Right cardiac atrium (tissue), 5 donors: ENCODE results near the gene WDTC1. TPM values are rescaled to one million over a fixed set of nuclear protein-coding genes. Genes with fewer than 3 reads are reported as not detected.

Experiments
- ATAC-seq, 2 donors: fragments of 200-7000 bp; cut with Tn5 transposase; one replicate each; pipeline versions ENCODE4 v1.8.0 to v1.9.1; 2020; ENCODE audit warnings: moderate library complexity in 2 of 2, mild to moderate bottlenecking in 1 of 2
- DNase-seq, 3 donors: peaks; one replicate each; pipeline ENCODE4 v3.0.0-alpha.2; 2020
- H3K27ac ChIP-seq: one replicate; pipeline ENCODE4 v1.5.1; 2013; ENCODE audit warnings: mild to moderate bottlenecking, low read length, control low read depth, moderate library complexity
- H3K27me3 ChIP-seq: one replicate; pipeline ENCODE4 v1.6.1; 2013; ENCODE audit not compliant: control insufficient read depth, insufficient read depth
- H3K4me1 ChIP-seq: one replicate; pipeline ENCODE4 v1.6.1; 2013; ENCODE audit warnings: low read length; ENCODE audit not compliant: control insufficient read depth, insufficient read depth
- H3K4me3 ChIP-seq: one replicate; pipeline ENCODE4 v1.5.1; 2013; ENCODE audit warnings: low read length, control low read depth
- H3K9me3 ChIP-seq: one replicate; pipeline ENCODE4 v1.6.1; 2013; ENCODE audit warnings: low read length; ENCODE audit not compliant: control insufficient read depth
- WGBS: extraction: QIAGEN DNeasy Blood & Tissue Kit; methylation state at CpG from one replicate; pipeline ENCODE4 v1.1.7; 2013; 5-methylcytosine and 5-hydroxymethylcytosine counted together
- intact Hi-C, 4 donors: fragments of 100-400 bp; cut with DNase I; formaldehyde crosslinking; loops; one replicate each; pipeline versions ENCODE4 v1.11.0 to v1.14.0; 2022 to 2023
- polyA plus RNA-seq: library from polyadenylated mRNA; stranded (reverse); fragments of 200-250 nt; gene quantifications from one replicate; pipeline ENCODE4 v1.2.3, GENCODE V29; 2013
- total RNA-seq, 4 donors: library from RNA; stranded (reverse); fragmentation: NEBNext Ultra II Directional; extraction: Animal tissue kit (Norgen Biotek cat#: 25700); gene quantifications; one replicate each; pipeline ENCODE4 v1.2.1, GENCODE V29; 2021
- donor health status: healthy with polysubstance abuse.
- donor health status: DM: no; HTN: yes; CAD: no.
- donor health status: DM: no; HTN: no; CAD: no.
- donor health status: DM: no; HTN: yes; CAD: no; lungs with severe emphysema.
- donor health status: DM: yes; HTN: yes; CAD: no.

The WDTC1 gene
- total and polyA plus RNA-seq, 5 donors, result 53.0 to 75.2 (median 70.9) TPM

DNA sequence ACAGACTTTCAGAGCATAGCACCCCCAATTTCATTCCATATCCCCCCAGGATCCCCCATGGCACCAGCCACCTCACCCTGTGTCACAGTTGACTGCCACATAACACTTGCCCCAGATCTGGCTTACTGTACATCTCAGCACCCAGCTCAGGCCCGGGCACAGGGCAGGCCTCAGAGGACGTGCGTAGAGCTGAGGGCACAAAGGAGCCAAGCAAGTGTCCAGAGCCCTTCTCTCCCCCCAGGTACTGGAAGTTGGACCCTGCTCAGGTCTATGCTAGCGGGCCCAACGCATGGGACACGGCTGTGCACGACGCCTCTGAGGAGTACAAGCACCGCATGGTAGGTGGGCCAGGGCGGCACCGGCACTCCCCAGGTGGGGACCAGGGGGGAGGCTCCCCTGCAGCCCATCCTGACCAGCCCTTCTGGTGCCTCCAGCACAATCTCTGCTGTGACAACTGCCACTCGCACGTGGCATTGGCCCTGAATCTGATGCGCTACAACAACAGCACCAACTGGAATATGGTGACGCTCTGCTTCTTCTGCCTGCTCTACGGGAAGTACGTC lies 99.4 kb downstream of the WDTC1 start:
- intact Hi-C loops, result no loop called here
- Histone ChIP-seq H3K27me3 (no peaks in the 10 kb centered on the region), H3K4me3 (no peak overlapping the region), H3K4me1 (peaks cover 2% of the 10 kb centered on the region), H3K27ac (no peak overlapping the region), H3K9me3 (no peaks in the 10 kb centered on the region)
- DNase-seq (peak in 2 of 3 donors; percentile 50 to 54), ATAC-seq (no peak)
- 95% methylated on average over 17 of the region's 17 CpGs for WGBS

DNA sequence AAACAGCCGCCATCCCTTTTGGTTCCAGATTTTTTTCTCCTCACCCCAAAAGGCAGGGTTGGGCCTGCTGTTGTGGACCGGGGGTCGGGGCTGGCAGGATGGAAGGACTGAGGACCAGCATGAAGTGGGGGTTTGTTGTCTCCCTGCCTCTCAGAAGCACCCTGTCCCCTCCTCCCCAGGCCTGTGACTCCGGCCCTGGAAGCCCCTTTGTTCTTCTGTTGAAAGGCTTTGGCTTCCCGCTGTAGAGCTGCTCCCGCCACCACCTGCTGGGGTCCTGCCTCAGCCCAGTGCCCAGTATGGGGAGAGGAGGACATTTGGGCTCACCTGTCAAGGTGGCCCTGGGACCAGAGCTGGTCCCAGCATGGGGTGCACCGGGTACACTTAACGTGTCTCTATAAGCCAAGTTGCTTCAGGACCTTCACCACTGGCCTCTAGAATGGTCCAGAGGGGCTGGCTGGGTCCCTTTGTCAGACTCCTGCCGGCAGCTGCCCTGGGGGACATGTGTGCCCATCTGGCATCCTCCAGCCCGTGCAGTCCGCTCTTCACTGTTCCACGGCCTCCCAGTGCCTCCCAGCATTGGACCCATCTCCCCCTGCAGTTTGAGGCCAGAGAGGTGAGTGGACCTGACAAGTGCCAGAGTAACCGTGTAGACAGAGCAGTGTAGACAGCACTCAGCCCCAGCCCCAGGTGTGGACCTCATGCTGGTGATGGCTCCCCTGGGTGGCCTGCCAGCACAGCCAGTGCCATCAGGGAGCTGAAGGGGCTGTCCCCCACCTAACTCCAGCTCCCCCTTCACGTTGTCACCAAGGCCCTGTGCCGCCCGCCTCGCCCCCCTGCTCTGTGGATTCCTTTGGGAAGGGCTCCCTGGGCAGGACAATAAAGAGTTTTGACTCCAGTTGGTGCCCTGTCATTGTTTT lies 101.3 kb downstream of the WDTC1 start:
- WGBS, result 89% methylated on average over 17 of the region's 17 CpGs
- Histone ChIP-seq H3K27me3 (no peaks in the 10 kb centered on the region), H3K9me3 (no peaks in the 10 kb centered on the region), H3K27ac (no peak overlapping the region), H3K4me1 (peaks cover 2% of the 10 kb centered on the region), H3K4me3 (no peak overlapping the region)
- peak in 2 of 3 donors; percentile 34 to 48 for DNase-seq
- ATAC-seq, result no peak
- intact Hi-C loops, result no loop called here

DNA sequence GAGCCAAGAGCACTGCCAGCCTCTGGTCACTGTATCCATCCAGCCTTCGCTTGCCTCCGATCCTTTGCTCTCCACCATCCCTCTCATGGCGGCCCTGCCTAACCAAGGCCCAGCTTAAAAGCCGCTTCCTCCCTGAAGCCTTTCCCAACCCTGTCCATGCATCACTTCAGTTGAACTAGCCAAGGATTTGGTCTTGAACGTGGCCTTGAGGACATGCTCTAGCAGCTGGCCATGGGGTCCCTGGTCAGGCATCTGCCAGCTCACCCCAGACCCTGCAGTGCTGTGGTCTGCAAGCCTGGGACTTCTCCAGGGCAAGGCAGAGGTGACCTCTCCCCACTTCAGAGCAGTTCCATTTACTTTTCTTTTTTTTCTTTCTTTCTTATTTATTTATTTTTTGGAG lies 102.3 kb downstream of the WDTC1 start:
- WGBS, result 93% methylated on average over 5 of the region's 5 CpGs
- H3K4me3 ChIP-seq, result no peak overlapping the region

DNA sequence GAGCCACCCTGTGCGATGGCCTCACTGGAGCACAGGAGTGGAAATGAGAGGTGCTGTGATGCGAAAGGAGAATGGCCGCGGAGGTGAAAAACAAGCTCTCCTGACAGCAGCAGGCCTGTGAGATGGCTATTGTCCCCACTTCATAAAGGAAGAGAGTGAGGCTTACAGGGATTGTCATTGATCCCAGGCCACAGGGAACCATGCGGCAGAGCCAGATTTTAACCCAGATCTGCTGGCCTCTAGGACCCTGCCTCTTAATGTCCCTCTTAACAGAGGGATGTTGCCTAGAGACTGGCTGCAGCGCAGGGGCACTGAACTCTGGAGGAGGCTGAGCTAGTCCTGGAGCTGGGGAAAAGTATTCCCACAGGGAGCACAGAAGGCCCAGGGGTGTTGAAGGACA lies 104.3 kb downstream of the WDTC1 start:
- no peak overlapping the region for H3K4me3 ChIP-seq
- 91% methylated on average over 6 of the region's 6 CpGs for WGBS
- H3K27ac ChIP-seq, result no peak overlapping the region
- no peak for ATAC-seq
- no peak for DNase-seq
- H3K27me3 ChIP-seq, result no peaks in the 10 kb centered on the region
- no peaks in the 10 kb centered on the region for H3K4me1 ChIP-seq
- H3K9me3 ChIP-seq, result no peaks in the 10 kb centered on the region
- intact Hi-C loops, result no loop called here

More for the DNA sequence above, 102.3 kb downstream of the WDTC1 start:
- H3K9me3 ChIP-seq, result no peaks in the 10 kb centered on the region
- DNase-seq, result peak in 2 of 3 donors; percentile 6 to 46
- H3K4me1 ChIP-seq, result peaks cover 2% of the 10 kb centered on the region
- H3K27ac ChIP-seq, result no peak overlapping the region
- ATAC-seq, result no peak
- intact Hi-C loops, result no loop called here
- H3K27me3 ChIP-seq, result no peaks in the 10 kb centered on the region

DNA sequence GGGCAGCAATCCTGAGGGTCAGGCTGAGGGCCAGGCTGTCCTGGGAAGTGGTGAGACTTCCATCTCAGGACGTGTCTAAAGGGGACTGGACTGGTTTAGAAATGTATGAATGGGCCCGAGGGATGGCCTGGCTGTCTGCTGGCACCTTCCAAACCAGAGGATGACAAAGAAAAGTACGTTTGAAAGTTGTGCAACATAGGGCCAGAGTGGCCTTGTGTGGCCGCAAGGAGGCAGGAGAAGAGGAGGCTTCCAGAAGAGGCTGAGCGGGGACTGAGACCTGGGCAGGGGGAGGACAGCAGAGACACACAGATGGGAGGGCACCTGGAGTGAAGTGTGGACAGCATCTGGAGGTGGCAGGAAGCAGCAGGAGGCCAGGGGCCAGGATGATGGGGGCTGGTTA lies 104.8 kb downstream of the WDTC1 start:
- peak in 1 of 3 donors; percentile 7 for DNase-seq
- WGBS, result 60% methylated on average over 5 of the region's 5 CpGs
- Histone ChIP-seq H3K9me3 (no peaks in the 10 kb centered on the region), H3K4me3 (no peak overlapping the region), H3K4me1 (no peaks in the 10 kb centered on the region), H3K27me3 (no peaks in the 10 kb centered on the region), H3K27ac (no peak overlapping the region)
- no peak for ATAC-seq
- intact Hi-C loops, result no loop called here

- H3K4me1 ChIP-seq, result no peaks in the 10 kb centered on the region
- no peak within 1 kb of the TSS for H3K4me3 ChIP-seq
- peak in 2 of 3 donors; percentile 34 to 68 for DNase-seq
- no peaks in the 10 kb centered on the region for H3K27me3 ChIP-seq
- no peaks in the 10 kb centered on the region for H3K9me3 ChIP-seq
- H3K27ac ChIP-seq, result no peak within 1 kb of the TSS
- ATAC-seq, result peak; percentile 14 to 44
- intact Hi-C loops, result no loop called here
- 26% methylated on average over 22 of the region's 22 CpGs for WGBS
Measured at GRCh38 chr1:27341525-27342252, 107.3 kb downstream of the WDTC1 start, which contains the start of gene SYTL1. Gene SYTL1, plus strand, starts transcription at chr1:27342022. Its CDS starts 3,313 bp downstream, at chr1:27345335.

DNA sequence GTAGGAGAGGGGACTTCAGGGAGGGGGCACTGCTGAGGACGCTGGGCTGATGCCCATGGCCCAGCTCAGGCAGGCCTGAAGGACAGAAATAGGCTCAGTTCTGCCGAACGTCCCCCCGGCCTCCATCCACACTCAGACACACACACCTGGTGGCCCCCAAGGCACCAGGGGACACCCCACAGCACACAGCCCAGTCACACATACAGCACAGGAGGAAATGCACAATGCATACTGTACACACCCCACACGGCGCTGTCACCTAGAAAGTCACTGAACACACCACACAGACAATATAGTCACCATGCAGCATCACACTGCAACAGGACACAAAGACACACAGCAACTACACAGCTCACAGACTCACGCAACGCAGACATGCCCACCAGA lies 108.0 kb downstream of the WDTC1 start:
- intact Hi-C loops, result no loop called here
- Histone ChIP-seq H3K4me3 (no peak overlapping the region), H3K27me3 (no peaks in the 10 kb centered on the region)

DNA sequence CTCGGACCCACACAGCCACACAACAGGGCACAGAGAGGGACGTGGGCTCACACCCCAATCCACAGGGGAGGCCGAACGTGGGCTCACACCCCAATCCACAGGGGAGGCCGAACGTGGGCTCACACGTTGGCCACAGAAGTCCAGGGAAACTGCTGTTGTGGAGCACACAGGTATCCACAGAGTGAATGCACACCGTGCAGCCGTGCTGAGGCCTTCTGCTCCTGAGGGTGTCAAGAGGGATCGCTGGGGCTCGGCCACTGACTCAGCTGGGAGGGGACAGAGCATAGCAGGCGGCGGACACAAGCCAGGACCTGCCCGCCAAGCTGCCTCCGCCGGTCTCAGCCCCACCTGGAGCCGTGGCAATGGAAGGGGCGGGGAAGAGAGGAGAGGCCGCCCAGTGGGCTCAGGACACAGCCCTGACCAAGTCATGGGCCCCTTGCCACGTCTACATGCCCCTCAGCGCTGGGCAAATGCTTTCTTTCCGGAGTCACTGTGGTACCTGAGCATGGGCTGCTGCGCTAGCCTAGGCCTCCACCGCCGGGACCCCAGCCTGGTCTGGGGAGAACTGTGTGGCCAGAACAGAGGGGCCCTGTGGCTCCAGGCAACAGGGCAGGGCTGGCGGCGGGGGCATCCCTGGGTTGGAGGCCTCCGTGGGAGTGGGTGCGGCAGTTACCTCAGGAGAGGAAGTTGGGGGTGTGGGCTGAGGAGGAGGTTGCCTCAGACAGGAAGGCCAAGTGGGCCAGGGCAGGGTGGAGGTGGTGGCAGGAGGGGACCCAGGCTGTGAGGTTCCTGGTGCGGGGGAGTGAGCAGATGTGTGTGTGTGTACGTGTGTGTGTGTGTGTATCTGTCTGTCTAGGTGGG lies 108.6 kb downstream of the WDTC1 start:
- 60% methylated on average over 31 of the region's 31 CpGs for WGBS

More for the DNA sequence above, 108.0 kb downstream of the WDTC1 start:
- WGBS, result 73% methylated on average over 8 of the region's 8 CpGs
- ATAC-seq (peak; percentile 3 to 6), DNase-seq (peak in 1 of 3 donors; percentile 33)
- H3K27ac ChIP-seq, result no peak overlapping the region
- H3K4me1 ChIP-seq, result no peaks in the 10 kb centered on the region
- H3K9me3 ChIP-seq, result no peaks in the 10 kb centered on the region

GRCh38 chr1:27343639-27344025 lies 109.2 kb downstream of the WDTC1 start:
- DNase-seq (no peak), ATAC-seq (no peak)
- no peak overlapping the region for H3K4me3 ChIP-seq
- intact Hi-C loops, result no loop called here
- H3K4me1 ChIP-seq, result no peaks in the 10 kb centered on the region
- no peak overlapping the region for H3K27ac ChIP-seq
- WGBS, result 76% methylated on average over 5 of the region's 5 CpGs
- H3K27me3 ChIP-seq, result no peaks in the 10 kb centered on the region
- H3K9me3 ChIP-seq, result no peaks in the 10 kb centered on the region

More for the DNA sequence above, 108.6 kb downstream of the WDTC1 start:
- intact Hi-C loops, result no loop called here
- ATAC-seq (peak; percentile 25 to 28), DNase-seq (peak; percentile 24 to 76 (median 75))
- Histone ChIP-seq H3K27me3 (no peaks in the 10 kb centered on the region), H3K4me1 (no peaks in the 10 kb centered on the region), H3K27ac (no peak overlapping the region), H3K4me3 (no peak overlapping the region), H3K9me3 (no peaks in the 10 kb centered on the region)

GRCh38 chr1:27345272-27345671 lies 110.8 kb downstream of the WDTC1 start:
- Histone ChIP-seq H3K27ac (no peak overlapping the region), H3K9me3 (no peaks in the 10 kb centered on the region), H3K4me1 (peaks cover 2% of the 10 kb centered on the region), H3K4me3 (no peak overlapping the region), H3K27me3 (no peaks in the 10 kb centered on the region)
- no peak for ATAC-seq
- peak in 1 of 3 donors; percentile 29 for DNase-seq
- WGBS, result 88% methylated on average over 12 of the region's 12 CpGs
- intact Hi-C loops, result no loop called here
